GM12865 (cell line): ENCODE results near the gene MAP7D2.

Source experiments
- DNase-seq: peaks from one replicate; pipeline ENCODE4 v3.0.0; 2010; ENCODE audit warnings: low read depth
- H3K4me3 ChIP-seq: 2 replicates; pipeline ENCODE4 v1.5.1; 2011; ENCODE audit warnings: mild to moderate bottlenecking, low read depth, low read length, control low read depth
- TF ChIP-seq, protein P1 (sequence below): IDR thresholded peaks from 2 replicates; pipeline ENCODE4 v1.5.1; 2011; ENCODE audit warnings: low read length, control low read depth, low read depth, inconsistent platforms; ENCODE audit not compliant: insufficient read depth; ENCODE audit errors: missing control alignments

MAP7D2 gene

DNA sequence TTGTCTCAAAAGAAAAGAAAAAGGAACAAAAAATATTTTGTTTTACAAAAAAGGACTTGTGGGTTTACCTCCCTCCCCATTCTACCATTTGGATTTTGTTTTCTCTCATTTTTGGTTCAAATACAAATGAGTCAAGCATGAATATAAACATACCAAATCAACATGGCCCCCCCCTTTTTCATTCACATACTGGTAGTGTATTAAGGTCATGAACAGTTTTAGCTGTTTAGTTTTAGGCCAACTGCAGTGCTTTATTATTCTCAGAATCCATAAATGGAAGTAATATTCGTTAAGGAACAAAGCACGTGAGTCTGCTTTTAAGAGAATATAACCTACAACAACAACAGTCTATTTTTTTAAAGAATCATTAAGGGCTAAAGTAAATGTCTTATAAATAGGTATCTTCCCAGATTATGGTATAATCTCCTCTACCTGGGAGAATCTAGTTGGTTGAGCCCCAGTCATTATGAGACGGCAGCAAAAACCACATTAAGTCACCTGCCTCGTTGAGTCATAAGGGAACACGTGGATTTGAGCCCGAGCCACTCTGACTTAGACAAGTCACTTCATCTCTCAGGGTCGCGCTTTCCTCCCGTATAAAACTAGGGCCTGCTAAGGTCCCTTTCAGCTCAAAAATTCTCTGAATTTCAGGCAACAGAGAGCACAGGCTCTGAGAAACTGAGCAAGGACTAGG, 152.5 kb downstream of the MAP7D2 start:
- H3K4me3 ChIP-seq = no peak overlapping the region
- DNase-seq = peak; percentile 54
- TF ChIP-seq, protein P1, sequence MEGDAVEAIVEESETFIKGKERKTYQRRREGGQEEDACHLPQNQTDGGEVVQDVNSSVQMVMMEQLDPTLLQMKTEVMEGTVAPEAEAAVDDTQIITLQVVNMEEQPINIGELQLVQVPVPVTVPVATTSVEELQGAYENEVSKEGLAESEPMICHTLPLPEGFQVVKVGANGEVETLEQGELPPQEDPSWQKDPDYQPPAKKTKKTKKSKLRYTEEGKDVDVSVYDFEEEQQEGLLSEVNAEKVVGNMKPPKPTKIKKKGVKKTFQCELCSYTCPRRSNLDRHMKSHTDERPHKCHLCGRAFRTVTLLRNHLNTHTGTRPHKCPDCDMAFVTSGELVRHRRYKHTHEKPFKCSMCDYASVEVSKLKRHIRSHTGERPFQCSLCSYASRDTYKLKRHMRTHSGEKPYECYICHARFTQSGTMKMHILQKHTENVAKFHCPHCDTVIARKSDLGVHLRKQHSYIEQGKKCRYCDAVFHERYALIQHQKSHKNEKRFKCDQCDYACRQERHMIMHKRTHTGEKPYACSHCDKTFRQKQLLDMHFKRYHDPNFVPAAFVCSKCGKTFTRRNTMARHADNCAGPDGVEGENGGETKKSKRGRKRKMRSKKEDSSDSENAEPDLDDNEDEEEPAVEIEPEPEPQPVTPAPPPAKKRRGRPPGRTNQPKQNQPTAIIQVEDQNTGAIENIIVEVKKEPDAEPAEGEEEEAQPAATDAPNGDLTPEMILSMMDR = no peak

- TF ChIP-seq, protein P1 = no peak
- no peak overlapping the region for H3K4me3 ChIP-seq
- no peak for DNase-seq
Measured at GRCh38 chrX:19960913-19961312, 155.8 kb downstream of the MAP7D2 start.

DNA sequence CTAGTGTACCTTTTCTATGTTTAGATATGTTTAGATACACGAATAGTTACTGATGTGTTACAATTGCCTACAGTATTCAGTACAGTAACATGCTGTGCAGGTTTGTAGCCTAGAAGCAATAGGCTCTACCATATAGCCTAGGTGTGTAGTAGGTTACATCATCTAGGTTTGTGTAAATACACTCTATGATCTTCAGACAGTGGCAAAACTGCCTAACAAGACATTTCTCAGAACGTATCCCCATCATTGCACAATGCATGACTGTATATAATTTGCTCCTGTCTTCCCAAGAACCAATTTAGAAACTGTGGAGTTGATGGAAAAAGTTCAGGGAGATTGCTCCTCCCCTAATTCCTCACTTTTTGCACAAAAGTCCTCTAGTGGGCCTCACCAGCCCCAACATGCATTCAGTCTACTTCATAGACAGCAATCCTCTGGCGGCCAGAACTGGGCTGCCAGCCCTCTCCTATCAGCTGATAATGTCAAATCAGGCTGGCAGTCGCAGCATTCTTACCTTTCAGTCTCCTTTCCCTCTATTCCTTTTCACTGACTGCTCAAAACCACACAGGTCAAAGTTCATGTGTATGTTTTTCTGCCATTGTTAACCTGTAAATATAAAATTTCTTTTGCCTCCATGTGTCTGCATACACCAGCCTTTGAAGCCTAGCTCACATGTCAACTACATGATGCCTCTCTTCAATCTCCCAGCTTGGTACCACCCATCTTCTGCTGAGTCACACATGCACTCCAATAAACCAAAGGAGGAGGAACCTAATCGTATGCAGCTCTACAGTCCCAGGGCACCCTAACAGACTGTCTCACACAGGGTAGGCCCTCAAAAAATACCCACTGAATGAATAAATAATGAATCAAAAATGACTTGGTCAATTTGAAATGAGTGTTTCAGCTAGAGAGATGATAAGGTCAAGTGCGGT, 157.9 kb downstream of the MAP7D2 start:
- TF ChIP-seq, protein P1 = no peak

GRCh38 chrX:19956923-19957322, 159.8 kb downstream of the MAP7D2 start:
- TF ChIP-seq, protein P1 = no peak
- no peak for DNase-seq
- H3K4me3 ChIP-seq = no peak overlapping the region

More for the DNA sequence above, 157.9 kb downstream of the MAP7D2 start:
- no peak overlapping the region for H3K4me3 ChIP-seq
- DNase-seq = no peak
